ENCODE measurements around the gene NIPAL4. TPM values are rescaled to one million over a fixed set of nuclear protein-coding genes. Genes with fewer than 3 reads are reported as not detected.

The NIPAL4 gene
- total RNA-seq, 1 donor from 2014 or later, result not detected

DNA sequence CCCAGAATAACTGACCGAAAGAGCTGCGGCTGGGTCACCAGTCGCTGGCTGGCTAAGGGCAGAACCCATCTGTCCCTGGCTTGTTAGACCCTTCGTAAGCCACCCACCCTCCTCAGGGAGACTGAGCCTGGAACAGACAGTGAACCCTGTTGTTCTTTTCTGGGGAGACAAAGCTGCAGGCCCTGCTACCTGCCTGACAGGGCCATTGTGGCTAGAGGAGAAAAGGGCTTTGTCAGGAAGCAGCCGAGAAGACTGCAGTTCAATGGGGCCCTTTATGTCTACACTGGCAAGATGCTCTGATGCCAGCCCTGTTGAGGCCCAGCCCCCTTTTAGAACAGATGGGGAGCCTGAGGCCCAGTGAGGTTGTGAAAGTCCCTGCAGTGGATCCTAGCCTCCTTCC lies 3.7 kb upstream of the NIPAL4 start:
- intact Hi-C loops (cut with DNase I), result no loop called here
- no peak for DNase-seq (ENCODE audit: low spot score in 2 of 2)
- TF ChIP-seq, protein P1, sequence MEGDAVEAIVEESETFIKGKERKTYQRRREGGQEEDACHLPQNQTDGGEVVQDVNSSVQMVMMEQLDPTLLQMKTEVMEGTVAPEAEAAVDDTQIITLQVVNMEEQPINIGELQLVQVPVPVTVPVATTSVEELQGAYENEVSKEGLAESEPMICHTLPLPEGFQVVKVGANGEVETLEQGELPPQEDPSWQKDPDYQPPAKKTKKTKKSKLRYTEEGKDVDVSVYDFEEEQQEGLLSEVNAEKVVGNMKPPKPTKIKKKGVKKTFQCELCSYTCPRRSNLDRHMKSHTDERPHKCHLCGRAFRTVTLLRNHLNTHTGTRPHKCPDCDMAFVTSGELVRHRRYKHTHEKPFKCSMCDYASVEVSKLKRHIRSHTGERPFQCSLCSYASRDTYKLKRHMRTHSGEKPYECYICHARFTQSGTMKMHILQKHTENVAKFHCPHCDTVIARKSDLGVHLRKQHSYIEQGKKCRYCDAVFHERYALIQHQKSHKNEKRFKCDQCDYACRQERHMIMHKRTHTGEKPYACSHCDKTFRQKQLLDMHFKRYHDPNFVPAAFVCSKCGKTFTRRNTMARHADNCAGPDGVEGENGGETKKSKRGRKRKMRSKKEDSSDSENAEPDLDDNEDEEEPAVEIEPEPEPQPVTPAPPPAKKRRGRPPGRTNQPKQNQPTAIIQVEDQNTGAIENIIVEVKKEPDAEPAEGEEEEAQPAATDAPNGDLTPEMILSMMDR (IDR thresholded peaks at IDR 0.05), result no peak
- H3K36me3 ChIP-seq, result no peaks in the 10 kb centered on the region
- no peak overlapping the region for H3K27ac ChIP-seq
- no peaks in the 10 kb centered on the region for H3K27me3 ChIP-seq
- H3K4me1 ChIP-seq, result peaks cover 0 to 4% of the 10 kb centered on the region in 2 donors
- no peak overlapping the region for H3K4me3 ChIP-seq
- no peaks in the 10 kb centered on the region for H3K9me3 ChIP-seq

DNA sequence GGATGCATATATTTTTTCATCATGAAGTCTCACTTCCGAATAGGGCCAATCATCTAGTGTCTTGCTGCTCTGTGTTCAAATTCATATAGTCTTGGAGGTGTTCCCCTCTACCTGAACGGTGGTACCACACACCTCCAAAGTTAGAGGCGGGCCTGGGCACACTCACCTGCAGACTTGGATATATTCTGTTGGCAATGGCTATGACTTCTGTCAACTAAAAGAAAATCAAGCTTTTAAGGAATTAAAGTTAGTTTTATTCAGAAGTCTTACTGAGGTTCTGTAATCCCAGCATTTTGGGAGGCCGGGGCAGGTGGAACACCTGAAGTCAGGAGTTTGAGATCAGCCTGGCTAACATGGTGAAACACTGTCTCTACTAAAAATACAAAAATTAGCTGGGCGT lies 2.6 kb upstream of the NIPAL4 start:
- H3K4me3 ChIP-seq, result no peak overlapping the region
- intact Hi-C loops (cut with DNase I), result no loop called here

DNA sequence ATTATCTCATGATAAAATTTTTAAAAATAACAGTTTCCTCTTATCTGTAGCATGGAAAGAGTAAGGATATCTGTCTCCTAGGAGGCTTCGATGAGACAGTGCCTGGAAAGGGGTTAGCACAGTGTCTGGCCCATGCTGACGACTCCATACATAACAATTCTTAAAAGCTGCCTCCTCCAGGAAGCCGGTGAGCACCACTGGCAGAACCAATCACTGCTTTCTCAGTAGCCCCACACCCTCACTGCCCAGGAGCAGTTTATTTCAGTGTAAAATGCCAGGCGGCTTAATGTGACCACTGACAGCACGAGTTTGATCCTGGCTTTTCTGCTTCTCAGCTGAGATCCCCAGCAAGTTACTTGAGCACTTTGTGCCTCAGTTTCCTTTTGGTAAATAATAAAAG lies 1.2 kb upstream of the NIPAL4 start:
- TF ChIP-seq, protein P1 (IDR thresholded peaks at IDR 0.05), result no peak
- Histone ChIP-seq H3K9me3 (no peaks in the 10 kb centered on the region), H3K4me1 (peaks cover 0 to 4% of the 10 kb centered on the region in 2 donors), H3K4me3 (no peak overlapping the region), H3K27me3 (no peaks in the 10 kb centered on the region), H3K36me3 (no peaks in the 10 kb centered on the region), H3K27ac (no peak overlapping the region)
- intact Hi-C loops (cut with DNase I), result no loop called here
- DNase-seq (ENCODE audit: low spot score in 2 of 2), result no peak

More for the DNA sequence above, 2.6 kb upstream of the NIPAL4 start:
- TF ChIP-seq, protein P1 (IDR thresholded peaks at IDR 0.05), result no peak
- H3K9me3 ChIP-seq, result no peaks in the 10 kb centered on the region
- peaks cover 0 to 4% of the 10 kb centered on the region in 2 donors for H3K4me1 ChIP-seq
- no peaks in the 10 kb centered on the region for H3K36me3 ChIP-seq
- H3K27ac ChIP-seq, result no peak overlapping the region
- H3K27me3 ChIP-seq, result no peaks in the 10 kb centered on the region
- DNase-seq (ENCODE audit: low spot score in 2 of 2), result no peak

DNA sequence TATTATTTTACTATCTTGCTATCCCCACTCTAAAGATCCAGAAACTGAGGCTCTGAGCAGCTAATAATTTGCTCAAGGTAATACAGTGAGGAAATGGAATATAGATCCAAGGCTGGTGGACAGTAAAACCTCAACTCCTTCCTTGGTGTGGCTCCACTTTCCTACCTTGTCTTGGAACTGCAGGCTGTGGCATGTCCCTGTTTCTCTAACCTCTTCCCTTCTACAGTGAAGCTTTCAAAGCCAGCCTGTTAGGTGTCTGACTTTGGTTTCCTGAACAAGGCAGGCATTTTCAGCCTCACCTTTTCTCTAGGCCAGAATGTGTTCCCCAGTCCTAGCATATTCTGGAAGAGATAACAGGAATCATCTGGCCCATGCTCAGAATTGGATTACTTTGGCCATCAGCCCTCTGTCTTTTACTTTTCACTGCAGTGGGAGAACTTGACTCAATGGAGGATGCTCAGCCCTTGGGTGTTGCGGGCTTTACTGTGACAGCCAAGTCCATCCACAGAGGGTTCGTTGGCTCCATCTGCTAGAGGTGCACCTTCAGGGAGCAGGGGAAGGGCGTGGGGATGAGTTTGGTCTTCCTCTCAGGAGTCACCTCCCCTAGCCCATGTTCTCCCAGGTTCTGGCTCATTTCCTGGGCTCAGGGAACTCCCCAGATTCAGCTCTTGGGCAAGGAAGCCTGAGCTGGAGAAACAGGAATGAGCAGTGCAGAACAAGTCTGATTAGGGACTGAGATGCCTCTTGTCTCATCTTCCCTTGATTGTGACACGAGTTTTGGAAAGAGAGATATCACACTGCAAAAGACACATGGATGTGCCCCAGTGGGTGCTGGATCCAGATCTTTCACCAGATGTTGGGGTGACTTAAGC lies 1.1 kb downstream of the NIPAL4 start:
- Histone ChIP-seq H3K27me3 (no peaks in the 10 kb centered on the region), H3K36me3 (no peaks in the 10 kb centered on the region), H3K9me3 (no peaks in the 10 kb centered on the region), H3K4me3 (no peak overlapping the region), H3K27ac (no peak overlapping the region), H3K4me1 (peaks cover 0 to 7% of the 10 kb centered on the region in 2 donors)
- TF ChIP-seq, protein P1 (IDR thresholded peaks at IDR 0.05), result no peak
- DNase-seq (ENCODE audit: low spot score in 2 of 2), result no peak
- intact Hi-C loops (cut with DNase I), result loop anchor here (5.0 kb wide), 1 partner anchor 74 kb away; no protein-coding TSS in a partner anchor

DNA sequence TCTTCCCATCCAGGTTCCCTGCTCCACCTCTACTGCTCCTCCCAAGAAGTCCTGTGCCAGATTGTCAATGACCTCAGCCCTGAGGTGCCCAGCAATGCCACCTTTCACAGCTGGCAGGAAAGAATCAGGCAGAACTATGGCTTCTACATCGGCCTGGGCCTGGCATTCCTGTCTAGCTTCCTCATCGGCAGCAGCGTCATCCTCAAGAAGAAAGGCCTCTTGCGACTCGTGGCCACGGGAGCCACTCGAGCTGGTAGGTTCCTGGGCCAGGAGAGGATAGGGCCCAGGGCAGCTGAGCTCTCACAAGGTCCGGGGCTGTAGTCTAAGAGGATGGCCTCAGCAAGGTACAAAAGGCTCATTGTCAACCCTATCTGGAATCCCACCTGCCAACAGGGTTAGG lies 3.1 kb downstream of the NIPAL4 start:
- H3K4me1 ChIP-seq, result peaks cover 0 to 7% of the 10 kb centered on the region in 2 donors
- DNase-seq (ENCODE audit: low spot score in 2 of 2), result no peak
- H3K9me3 ChIP-seq, result no peaks in the 10 kb centered on the region
- TF ChIP-seq, protein P1 (IDR thresholded peaks at IDR 0.05), result no peak
- H3K36me3 ChIP-seq, result no peaks in the 10 kb centered on the region
- intact Hi-C loops (cut with DNase I), result loop anchor here (5.0 kb wide), 1 partner anchor 76 kb away; no protein-coding TSS in a partner anchor
- no peak overlapping the region for H3K27ac ChIP-seq
- H3K4me3 ChIP-seq, result no peak overlapping the region
- H3K27me3 ChIP-seq, result no peaks in the 10 kb centered on the region
